Measurements from ENCODE around the gene SLC39A9. TPM values are rescaled to one million over a fixed set of nuclear protein-coding genes. Genes with fewer than 3 reads are reported as not detected.

Gene SLC39A9
- total RNA-seq, 4 donors from 2014 or later: 26.8 to 131 (median 38.7) TPM

- H3K36me3 ChIP-seq: no peaks in the 10 kb centered on the region
- TF ChIP-seq CTCF (IDR thresholded peaks at IDR 0.05) (no peak), POLR2A (IDR thresholded peaks at IDR 0.05) (no peak)
- H3K27me3 ChIP-seq: no peaks in the 10 kb centered on the region
- no peak overlapping the region for H3K4me3 ChIP-seq
- no peak overlapping the region for H3K27ac ChIP-seq
- no peaks in the 10 kb centered on the region for H3K4me1 ChIP-seq
- intact Hi-C loops (cut with DNase I; ENCODE audit: low total_unique reads): no loop called here
- DNase-seq: no peak
- H3K9me3 ChIP-seq: no peaks in the 10 kb centered on the region
Measured at GRCh38 chr14:69428289-69428998, 30.0 kb downstream of the SLC39A9 start.

GRCh38 chr14:69429643-69430042, 31.2 kb downstream of the SLC39A9 start:
- H3K27ac ChIP-seq: no peak overlapping the region
- H3K4me3 ChIP-seq: no peak overlapping the region
- TF ChIP-seq CTCF (IDR thresholded peaks at IDR 0.05) (no peak), POLR2A (IDR thresholded peaks at IDR 0.05) (no peak)
- no peaks in the 10 kb centered on the region for H3K4me1 ChIP-seq
- H3K27me3 ChIP-seq: no peaks in the 10 kb centered on the region
- intact Hi-C loops (cut with DNase I; ENCODE audit: low total_unique reads): no loop called here
- no peak for DNase-seq
- H3K9me3 ChIP-seq: no peaks in the 10 kb centered on the region
- H3K36me3 ChIP-seq: no peaks in the 10 kb centered on the region

GRCh38 chr14:69430306-69430939, 31.9 kb downstream of the SLC39A9 start:
- H3K4me1 ChIP-seq: no peaks in the 10 kb centered on the region
- TF ChIP-seq CTCF (IDR thresholded peaks at IDR 0.05): no peak
- TF ChIP-seq POLR2A (IDR thresholded peaks at IDR 0.05): no peak
- H3K27me3 ChIP-seq: no peaks in the 10 kb centered on the region
- DNase-seq: no peak
- no peaks in the 10 kb centered on the region for H3K36me3 ChIP-seq
- H3K4me3 ChIP-seq: no peak overlapping the region
- H3K9me3 ChIP-seq: no peaks in the 10 kb centered on the region
- intact Hi-C loops (cut with DNase I; ENCODE audit: low total_unique reads): no loop called here
- H3K27ac ChIP-seq: no peak overlapping the region

GRCh38 chr14:69432364-69432763, 33.9 kb downstream of the SLC39A9 start:
- Histone ChIP-seq H3K27ac (no peak overlapping the region), H3K9me3 (no peaks in the 10 kb centered on the region), H3K36me3 (no peaks in the 10 kb centered on the region), H3K27me3 (no peaks in the 10 kb centered on the region), H3K4me3 (no peak overlapping the region), H3K4me1 (no peaks in the 10 kb centered on the region)
- TF ChIP-seq CTCF (IDR thresholded peaks at IDR 0.05) (no peak), POLR2A (IDR thresholded peaks at IDR 0.05) (no peak)
- intact Hi-C loops (cut with DNase I; ENCODE audit: low total_unique reads): no loop called here
- no peak for DNase-seq

GRCh38 chr14:69439521-69440270, 41.2 kb downstream of the SLC39A9 start:
- Histone ChIP-seq H3K4me1 (no peaks in the 10 kb centered on the region), H3K9me3 (no peaks in the 10 kb centered on the region), H3K27me3 (no peaks in the 10 kb centered on the region), H3K27ac (no peak overlapping the region), H3K4me3 (no peak overlapping the region), H3K36me3 (no peaks in the 10 kb centered on the region)
- DNase-seq: no peak
- intact Hi-C loops (cut with DNase I; ENCODE audit: low total_unique reads): no loop called here
- no peak for TF ChIP-seq POLR2A (IDR thresholded peaks at IDR 0.05)
- no peak for TF ChIP-seq CTCF (IDR thresholded peaks at IDR 0.05)

Data from uterus (tissue), 4 donors.